HCT116 (cell line): ENCODE data around the gene MYL12B. TPM values are rescaled to one million over a fixed set of nuclear protein-coding genes. Genes with fewer than 3 reads are reported as not detected.

Experiments
- ATAC-seq: fragments of 200-7000 bp; cut with Tn5 transposase; 2 replicates; pipeline ENCODE4 v1.9.1; 2020; ENCODE audit warnings: mild to moderate bottlenecking, moderate library complexity
- BruUV-seq: library from RNA; stranded (reverse); fragments of 400-500 nt; replicated peaks from 2 replicates; lab custom pipeline; 2021; lab: Mats Ljungman, UMichigan
- CTCF ChIA-PET: fragments of 300-600 bp; sonication (Branson Sonifier 250); formaldehyde crosslinking; loops from one replicate; lab custom pipeline; 2021; ENCODE audit warnings: antibody characterized with exemption; lab: Charles Lee
- POLR2A ChIA-PET: fragments of 300-600, 350-600 bp; sonication (Branson Sonifier 250); formaldehyde crosslinking; loops from one replicate; lab custom pipeline; 2021; ENCODE audit warnings: antibody characterized with exemption; lab: Charles Lee
- RAD21 ChIA-PET, 2 experiments: fragments of 300-600 bp; sonication (Branson Sonifier 250); formaldehyde crosslinking; loops; one replicate each; lab custom pipeline; 2023; ENCODE audit warnings: low total read pairs in 2 of 2; ENCODE audit not compliant: uncharacterized antibody in 2 of 2, unreplicated experiment in 2 of 2, low non-redundant PET in 1 of 2; lab: Charles Lee
- DNase-seq: peaks from one replicate; pipeline ENCODE4 v3.0.0-alpha.2; 2010; ENCODE audit warnings: low read depth, low spot score
- H2AFZ ChIP-seq: fragments of 200-600 bp; shearing (Covaris generic), sonication (generic); 2 replicates; pipeline ENCODE4 v1.6.1; 2017; ENCODE audit warnings: low read depth, mixed run types, mixed read lengths, antibody characterized with exemption, low read length; ENCODE audit not compliant: poor library complexity, severe bottlenecking
- H3K27ac ChIP-seq: 2 replicates; pipeline ENCODE4 v1.5.1; 2012; ENCODE audit warnings: low read depth, low read length
- H3K27me3 ChIP-seq: fragments of 200-600 bp; sonication (generic); 2 replicates; pipeline ENCODE4 v1.6.1; 2016; ENCODE audit warnings: mixed run types, low read length, mixed read lengths; ENCODE audit not compliant: insufficient read depth
- H3K36me3 ChIP-seq, 2 experiments: fragments of 200-500 bp in 1 of 2; fragments of 200-600 bp in 1 of 2; sonication (Bioruptor generic) in 1 of 2; sonication (generic) in 1 of 2; 2 replicates each; pipeline versions ENCODE4 v1.5.1 to v1.6.1; 2014 to 2016; ENCODE audit warnings: low read length in 2 of 2, inconsistent platforms in 1 of 2, mixed read lengths in 1 of 2, mixed run types in 1 of 2; ENCODE audit not compliant: insufficient read depth in 2 of 2, control insufficient read depth in 1 of 2
- H3K4me1 ChIP-seq, 2 experiments: fragments of 200-600 bp in 1 of 2; sonication (generic) in 1 of 2; 2 replicates each; pipeline versions ENCODE4 v1.5.1 to v1.6.1; 2012 to 2017; ENCODE audit warnings: low read length in 2 of 2, inconsistent platforms in 1 of 2, mild to moderate bottlenecking in 1 of 2, mixed read lengths in 1 of 2, mixed run types in 1 of 2, moderate library complexity in 1 of 2; ENCODE audit not compliant: insufficient read depth in 2 of 2, control insufficient read depth in 1 of 2
- H3K4me2 ChIP-seq: fragments of 200-600 bp; sonication (generic); 2 replicates; pipeline ENCODE4 v1.6.1; 2017; ENCODE audit warnings: mixed run types, low read length, mixed read lengths
- H3K4me3 ChIP-seq, 2 experiments: fragments of 200-600 bp in 1 of 2; sonication (generic) in 1 of 2; replicated peaks in 1 of 2; 2 replicates each; pipeline ENCODE4 v1.5.1; 2011 to 2016; ENCODE audit warnings: low read length in 2 of 2, control low read depth in 1 of 2, low read depth in 1 of 2, mild to moderate bottlenecking in 1 of 2, mixed read lengths in 1 of 2, mixed run types in 1 of 2
- H3K79me2 ChIP-seq: fragments of 200-600 bp; sonication (generic); 2 replicates; pipeline ENCODE4 v1.6.1; 2017; ENCODE audit warnings: mild to moderate bottlenecking, mixed run types, low read length, moderate library complexity, mixed read lengths; ENCODE audit not compliant: insufficient read depth
- H3K9ac ChIP-seq: fragments of 200-600 bp; sonication (generic); 2 replicates; pipeline ENCODE4 v1.6.1; 2016; ENCODE audit warnings: low read length, mixed read lengths
- H3K9me2 ChIP-seq: fragments of 200-600 bp; sonication (generic), shearing (Covaris generic); 2 replicates; pipeline ENCODE4 v1.6.1; 2017; ENCODE audit warnings: mixed run types, mild to moderate bottlenecking, moderate library complexity; ENCODE audit not compliant: insufficient read depth
- H3K9me3 ChIP-seq, 2 experiments: fragments of 200-500 bp in 1 of 2; fragments of 200-600 bp in 1 of 2; sonication (Bioruptor generic) in 1 of 2; sonication (generic) in 1 of 2; 2 replicates each; pipeline ENCODE4 v1.6.1; 2014 to 2017; ENCODE audit warnings: low read length in 2 of 2, mixed read lengths in 2 of 2, inconsistent platforms in 1 of 2, low read depth in 1 of 2, mild to moderate bottlenecking in 1 of 2, mixed run types in 1 of 2, moderate library complexity in 1 of 2; ENCODE audit not compliant: control insufficient read depth in 1 of 2, insufficient read depth in 1 of 2
- H4K20me1 ChIP-seq: fragments of 200-600 bp; sonication (generic), shearing (Covaris generic); 2 replicates; pipeline ENCODE4 v1.6.1; 2017; ENCODE audit warnings: mixed run types, mild to moderate bottlenecking, moderate library complexity; ENCODE audit not compliant: insufficient read depth
- CBX3 ChIP-seq: IDR thresholded peaks from 2 replicates; pipeline ENCODE4 v1.6.1; 2012; ENCODE audit warnings: low read depth
- CEBPB ChIP-seq: IDR thresholded peaks from 2 replicates; pipeline ENCODE4 v1.6.1; 2012; ENCODE audit warnings: low read depth
- EGR1 ChIP-seq: IDR thresholded peaks from 2 replicates; pipeline ENCODE4 v1.6.1; 2012; ENCODE audit warnings: low read depth
- ELF1 ChIP-seq: IDR thresholded peaks from 2 replicates; pipeline ENCODE4 v1.6.1; 2012; ENCODE audit warnings: low read depth, borderline replicate concordance
- EZH2 ChIP-seq: fragments of 200-600 bp; sonication (generic); IDR thresholded peaks from 2 replicates; pipeline ENCODE4 v1.6.1; 2017; ENCODE audit warnings: antibody characterized with exemption, mixed run types
- EZH2phosphoT487 ChIP-seq: fragments of 200-600 bp; IDR thresholded peaks from 2 replicates; pipeline ENCODE4 v1.6.1; 2018; ENCODE audit warnings: antibody characterized with exemption, borderline replicate concordance
- FOSL1 ChIP-seq: IDR thresholded peaks from 2 replicates; pipeline ENCODE4 v1.6.1; 2012; ENCODE audit warnings: low read depth
- JUND ChIP-seq: IDR thresholded peaks from 2 replicates; pipeline ENCODE4 v1.6.1; 2012
- POLR2AphosphoS5 ChIP-seq: IDR thresholded peaks from 2 replicates; pipeline ENCODE4 v1.6.1; 2011; ENCODE audit warnings: mild to moderate bottlenecking, low read depth, low read length, moderate library complexity
- RAD21 ChIP-seq: IDR thresholded peaks from 2 replicates; pipeline ENCODE4 v1.6.1; 2012; ENCODE audit warnings: low read depth, mild to moderate bottlenecking
- SIN3A ChIP-seq: IDR thresholded peaks from 2 replicates; pipeline ENCODE4 v1.6.1; 2012; ENCODE audit warnings: low read depth
- SP1 ChIP-seq: IDR thresholded peaks from 2 replicates; pipeline ENCODE4 v1.6.1; 2012; ENCODE audit warnings: low read depth
- TCF7L2 ChIP-seq: IDR thresholded peaks from 2 replicates; pipeline ENCODE4 v1.7.0; 2011; ENCODE audit warnings: borderline replicate concordance, inconsistent platforms; ENCODE audit not compliant: insufficient read depth, insufficient read length; ENCODE audit errors: extremely low read depth
- YY1 ChIP-seq: IDR thresholded peaks from 2 replicates; pipeline ENCODE4 v1.6.1; 2011; ENCODE audit warnings: low read length, low read depth, moderate library complexity, mild to moderate bottlenecking; ENCODE audit not compliant: insufficient replicate concordance; ENCODE audit errors: extremely low read depth
- ZFX ChIP-seq: fragments of 450-650 bp; IDR thresholded peaks from 2 replicates; pipeline ENCODE4 v1.6.1; 2017
- intact Hi-C: fragments of 100-400 bp; cut with micrococcal nuclease; formaldehyde crosslinking; loops from 2 replicates; pipeline ENCODE4 v1.10.0; 2022
- total RNA-seq: library from RNA; stranded (reverse); gene quantifications from one replicate; pipeline ENCODE4 v1.2.1, GENCODE V29; 2021; ENCODE audit not compliant: unreplicated experiment
- TF ChIP-seq, protein P1 (sequence below): IDR thresholded peaks from 2 replicates; pipeline ENCODE4 v1.6.1; 2012
- TF ChIP-seq, protein P2 (sequence below): IDR thresholded peaks from 2 replicates; pipeline ENCODE4 v1.6.1; 2012; ENCODE audit warnings: low read depth
- TF ChIP-seq, protein P3 (sequence below): IDR thresholded peaks from 2 replicates; pipeline ENCODE4 v1.6.1; 2012

MYL12B gene
- total RNA-seq, 1 experiment from 2014 or later = 403 TPM

DNA sequence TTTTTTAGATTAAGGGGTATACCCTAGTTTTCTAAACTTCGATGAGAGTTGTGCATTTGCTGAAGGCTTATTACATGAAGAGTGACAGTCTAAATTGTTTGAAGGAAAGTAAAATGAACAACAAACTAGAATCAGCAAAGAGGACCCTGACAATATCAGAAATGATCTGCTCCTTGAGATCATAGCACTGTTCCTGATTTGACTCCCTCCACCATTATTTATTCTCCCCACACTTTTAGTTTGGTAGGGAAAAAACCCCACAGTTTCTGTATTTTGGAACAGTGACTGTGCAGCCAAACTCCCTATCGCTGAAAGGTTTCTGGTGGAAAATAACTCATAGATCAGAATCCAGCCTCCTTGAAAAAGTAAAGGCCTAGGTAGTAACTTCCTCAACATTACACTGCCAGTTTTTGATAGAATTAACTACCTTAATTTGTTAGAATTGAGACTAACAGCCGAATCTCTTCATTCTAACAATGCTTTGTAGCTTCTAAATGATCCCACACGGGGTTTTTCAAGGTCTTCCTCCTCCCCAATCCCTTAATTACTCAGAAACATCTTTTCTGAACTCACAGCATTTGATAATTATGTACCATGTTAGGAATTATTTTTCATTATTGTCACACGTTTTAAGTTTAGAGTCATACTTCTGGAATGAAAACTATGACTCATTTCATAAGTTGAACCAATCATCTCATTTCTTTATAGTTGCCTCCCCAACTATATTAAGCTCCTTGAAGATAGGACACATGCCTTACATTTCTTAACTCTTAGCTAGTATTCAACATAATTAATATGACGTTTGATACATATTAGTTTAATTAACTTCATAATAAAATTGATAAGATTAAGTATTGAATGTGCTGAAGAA lies 11.5 kb upstream of the MYL12B start:
- H3K9me3 ChIP-seq = no peaks in the 10 kb centered on the region
- POLR2A ChIA-PET = interaction anchor here (0.8 to 3.4 kb wide), 4 partner anchors 10 to 415 kb away, joined by 3 to 20 read pairs (median 4); partner anchors contain the start of gene MYL12B
- H3K4me3 ChIP-seq = peak overlapping the region in 1 of 2 experiments; percentile 40; a peak in 2 of 4 replicates
- BruUV-seq = no TSS peak
- H4K20me1 ChIP-seq = peaks cover 7% of the 10 kb centered on the region; the same call in 1 of the 2 replicates
- H3K9ac ChIP-seq = peak overlapping the region; percentile 60
- DNase-seq (no peak), ATAC-seq (no peak)
- no peaks in the 10 kb centered on the region for H3K9me2 ChIP-seq
- peak overlapping the region; percentile 71 for H3K4me2 ChIP-seq
- H3K79me2 ChIP-seq = peaks cover 75% of the 10 kb centered on the region
- peaks cover 42 to 51% of the 10 kb centered on the region in 2 experiments for H3K4me1 ChIP-seq
- RAD21 ChIA-PET = no interaction called here
- H2AFZ ChIP-seq = no peak overlapping the region
- peaks cover 22 to 36% of the 10 kb centered on the region in 2 experiments; a peak in 3 of 4 replicates for H3K36me3 ChIP-seq
- intact Hi-C loops = no loop called here
- peak overlapping the region; percentile 90; the same call in 1 of the 2 replicates for H3K27ac ChIP-seq
- TF ChIP-seq, protein P1, sequence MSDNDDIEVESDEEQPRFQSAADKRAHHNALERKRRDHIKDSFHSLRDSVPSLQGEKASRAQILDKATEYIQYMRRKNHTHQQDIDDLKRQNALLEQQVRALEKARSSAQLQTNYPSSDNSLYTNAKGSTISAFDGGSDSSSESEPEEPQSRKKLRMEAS = no peak
- no peak for TF ChIP-seq FOSL1
- no peak for TF ChIP-seq CBX3
- TF ChIP-seq CEBPB = no peak
- no peak for TF ChIP-seq SP1
- TF ChIP-seq TCF7L2 = no peak
- TF ChIP-seq EZH2 = no peak
- TF ChIP-seq, protein P2, sequence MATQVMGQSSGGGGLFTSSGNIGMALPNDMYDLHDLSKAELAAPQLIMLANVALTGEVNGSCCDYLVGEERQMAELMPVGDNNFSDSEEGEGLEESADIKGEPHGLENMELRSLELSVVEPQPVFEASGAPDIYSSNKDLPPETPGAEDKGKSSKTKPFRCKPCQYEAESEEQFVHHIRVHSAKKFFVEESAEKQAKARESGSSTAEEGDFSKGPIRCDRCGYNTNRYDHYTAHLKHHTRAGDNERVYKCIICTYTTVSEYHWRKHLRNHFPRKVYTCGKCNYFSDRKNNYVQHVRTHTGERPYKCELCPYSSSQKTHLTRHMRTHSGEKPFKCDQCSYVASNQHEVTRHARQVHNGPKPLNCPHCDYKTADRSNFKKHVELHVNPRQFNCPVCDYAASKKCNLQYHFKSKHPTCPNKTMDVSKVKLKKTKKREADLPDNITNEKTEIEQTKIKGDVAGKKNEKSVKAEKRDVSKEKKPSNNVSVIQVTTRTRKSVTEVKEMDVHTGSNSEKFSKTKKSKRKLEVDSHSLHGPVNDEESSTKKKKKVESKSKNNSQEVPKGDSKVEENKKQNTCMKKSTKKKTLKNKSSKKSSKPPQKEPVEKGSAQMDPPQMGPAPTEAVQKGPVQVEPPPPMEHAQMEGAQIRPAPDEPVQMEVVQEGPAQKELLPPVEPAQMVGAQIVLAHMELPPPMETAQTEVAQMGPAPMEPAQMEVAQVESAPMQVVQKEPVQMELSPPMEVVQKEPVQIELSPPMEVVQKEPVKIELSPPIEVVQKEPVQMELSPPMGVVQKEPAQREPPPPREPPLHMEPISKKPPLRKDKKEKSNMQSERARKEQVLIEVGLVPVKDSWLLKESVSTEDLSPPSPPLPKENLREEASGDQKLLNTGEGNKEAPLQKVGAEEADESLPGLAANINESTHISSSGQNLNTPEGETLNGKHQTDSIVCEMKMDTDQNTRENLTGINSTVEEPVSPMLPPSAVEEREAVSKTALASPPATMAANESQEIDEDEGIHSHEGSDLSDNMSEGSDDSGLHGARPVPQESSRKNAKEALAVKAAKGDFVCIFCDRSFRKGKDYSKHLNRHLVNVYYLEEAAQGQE = no peak
- TF ChIP-seq ELF1 = no peak
- TF ChIP-seq EGR1 = no peak
- TF ChIP-seq, protein P3, sequence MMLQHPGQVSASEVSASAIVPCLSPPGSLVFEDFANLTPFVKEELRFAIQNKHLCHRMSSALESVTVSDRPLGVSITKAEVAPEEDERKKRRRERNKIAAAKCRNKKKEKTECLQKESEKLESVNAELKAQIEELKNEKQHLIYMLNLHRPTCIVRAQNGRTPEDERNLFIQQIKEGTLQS = no peak
- no peak for TF ChIP-seq EZH2phosphoT487
- TF ChIP-seq POLR2AphosphoS5 = no peak; the same call in 1 of the 2 replicates
- no peak for TF ChIP-seq SIN3A
- no peak for TF ChIP-seq RAD21
- no peak for TF ChIP-seq YY1
- TF ChIP-seq JUND = no peak
- TF ChIP-seq ZFX = no peak
- no peaks in the 10 kb centered on the region for H3K27me3 ChIP-seq
- CTCF ChIA-PET = interaction anchor here (1.0 to 1.1 kb wide), 3 partner anchors 9 to 415 kb away, joined by 3 to 5 read pairs (median 4); no protein-coding TSS in a partner anchor
